HUDEP-2 (cell line): ENCODE measurements around the gene PSG2.
"Not testable (repeated sequence)": the region's sequence is repeated elsewhere in the genome, so short reads cannot be mapped to it uniquely, and the experiment has no call there.

Experiments used
- DNase-seq, 76 experiments: peaks; one replicate each; lab custom pipeline; 2025; ENCODE audit not compliant: unreplicated experiment in 76 of 76; lab: John Stamatoyannopoulos, UW

The PSG2 gene

GRCh38 chr19:43083721-43084120 lies 1.2 kb upstream of the PSG2 start:
- not testable (repeated sequence) for DNase-seq

GRCh38 chr19:43078311-43078710 lies 4.2 kb downstream of the PSG2 start:
- no peak for DNase-seq

GRCh38 chr19:43077881-43078280 lies 4.6 kb downstream of the PSG2 start:
- DNase-seq: not testable (repeated sequence)

GRCh38 chr19:43062418-43062817 lies 20.1 kb downstream of the PSG2 start:
- not testable (repeated sequence) for DNase-seq

- not testable (repeated sequence) for DNase-seq
Observed at GRCh38 chr19:43061326-43061725, 21.2 kb downstream of the PSG2 start.

- not testable (repeated sequence) for DNase-seq
Observed at GRCh38 chr19:43060254-43060653, 22.2 kb downstream of the PSG2 start.

- DNase-seq: not testable (repeated sequence)
Observed at GRCh38 chr19:43059482-43059881, 23.0 kb downstream of the PSG2 start.

- DNase-seq: not testable (repeated sequence)
Observed at GRCh38 chr19:43058440-43058839, 24.1 kb downstream of the PSG2 start.

- DNase-seq: not testable (repeated sequence)
Observed at GRCh38 chr19:43047966-43048365, 34.5 kb downstream of the PSG2 start.

- DNase-seq: not testable (repeated sequence)
Observed at GRCh38 chr19:43046578-43046977, 35.9 kb downstream of the PSG2 start.

GRCh38 chr19:43043492-43044180 lies 38.9 kb downstream of the PSG2 start:
- DNase-seq: not testable (repeated sequence)

- peak in 5 of 76 experiments; percentile 8 to 36 (median 18) for DNase-seq
Observed at GRCh38 chr19:43031645-43032044, 50.9 kb downstream of the PSG2 start.

- DNase-seq: no peak
Observed at GRCh38 chr19:43028866-43029265, 53.6 kb downstream of the PSG2 start.

GRCh38 chr19:43027985-43028384 lies 54.5 kb downstream of the PSG2 start:
- peak in 4 of 76 experiments; percentile 3 to 13 (median 6) for DNase-seq

- not testable (repeated sequence) for DNase-seq
Observed at GRCh38 chr19:43027061-43027460, 55.4 kb downstream of the PSG2 start.

GRCh38 chr19:43026369-43026768 lies 56.1 kb downstream of the PSG2 start, which contains the start of gene PSG11:
Gene PSG11 (minus strand): TSS chr19:43026469. CDS start chr19:43026372, 97 bp downstream.
- DNase-seq: not testable (repeated sequence)

GRCh38 chr19:43022098-43022497 lies 60.4 kb downstream of the PSG2 start:
- not testable (repeated sequence) for DNase-seq

- DNase-seq: not testable (repeated sequence)
Observed at GRCh38 chr19:43021629-43022028, 60.9 kb downstream of the PSG2 start.

- DNase-seq: peak in 1 of 76 experiments; percentile 5
Observed at GRCh38 chr19:43019588-43019987, 62.9 kb downstream of the PSG2 start.
